SK-N-SH (cell line): Measurements from ENCODE around the gene CPSF6.

ENCODE experiments used
- CHD2 ChIP-seq: fragments of 150-350 bp; IDR thresholded peaks from 2 replicates; pipeline ENCODE4 v1.6.1; 2018; ENCODE audit warnings: low read length; ENCODE audit not compliant: partially characterized antibody
- EP300 ChIP-seq, 2 experiments: IDR thresholded peaks; 2 replicates each; pipeline versions ENCODE4 v1.4.0 to v1.6.1; 2012; ENCODE audit warnings: borderline replicate concordance in 1 of 2, low read depth in 1 of 2, low read length in 1 of 2
- POLR2AphosphoS5 ChIP-seq: IDR thresholded peaks from 2 replicates; pipeline ENCODE4 v1.6.1; 2012; ENCODE audit warnings: low read depth, low read length
- RFX5 ChIP-seq: IDR thresholded peaks from 2 replicates; pipeline ENCODE4 v1.6.1; 2012; ENCODE audit warnings: mild to moderate bottlenecking, improper control_type of control experiment, low read length
- TEAD4 ChIP-seq: IDR thresholded peaks from 2 replicates; pipeline ENCODE4 v1.4.0; 2012; ENCODE audit warnings: mild to moderate bottlenecking, borderline replicate concordance; ENCODE audit not compliant: insufficient read depth
- TF ChIP-seq, protein P1 (sequence below): fragments of 200-600 bp; sonication (generic); IDR thresholded peaks from 2 replicates; pipeline ENCODE4 v1.6.1; 2017; ENCODE audit warnings: antibody characterized with exemption, mild to moderate bottlenecking, moderate library complexity
- TF ChIP-seq, protein P2 (sequence below): IDR thresholded peaks from 2 replicates; pipeline ENCODE4; 2012

DNA sequence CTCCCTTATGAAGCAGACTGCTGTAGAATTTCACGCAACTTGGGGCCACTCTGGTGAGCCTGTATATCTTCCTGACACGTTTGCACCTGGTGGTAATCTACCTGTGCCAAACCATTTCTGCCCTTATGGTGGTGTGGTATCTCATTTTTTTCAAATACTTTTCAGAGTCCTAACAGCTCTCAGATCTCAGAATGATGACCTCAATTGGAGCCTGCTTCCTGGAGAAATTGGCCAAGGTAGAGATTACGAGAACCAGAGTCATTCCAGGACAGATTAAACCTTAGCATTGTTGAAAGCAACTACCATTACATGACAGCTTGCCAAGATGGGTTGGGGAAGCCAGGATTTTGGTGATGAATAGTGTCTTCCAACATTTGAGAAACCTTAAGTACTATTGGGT, 48.2 kb downstream of the CPSF6 start:
- TF ChIP-seq RFX5 (no peak), EP300 (IDR thresholded peaks at IDR 0.05; ENCODE audit: borderline replicate concordance in 1 of 2, low read depth in 1 of 2, low read length in 1 of 2) (no peak), POLR2AphosphoS5 (no peak), TEAD4 (no peak), CHD2 (no peak)
- TF ChIP-seq, protein P1, sequence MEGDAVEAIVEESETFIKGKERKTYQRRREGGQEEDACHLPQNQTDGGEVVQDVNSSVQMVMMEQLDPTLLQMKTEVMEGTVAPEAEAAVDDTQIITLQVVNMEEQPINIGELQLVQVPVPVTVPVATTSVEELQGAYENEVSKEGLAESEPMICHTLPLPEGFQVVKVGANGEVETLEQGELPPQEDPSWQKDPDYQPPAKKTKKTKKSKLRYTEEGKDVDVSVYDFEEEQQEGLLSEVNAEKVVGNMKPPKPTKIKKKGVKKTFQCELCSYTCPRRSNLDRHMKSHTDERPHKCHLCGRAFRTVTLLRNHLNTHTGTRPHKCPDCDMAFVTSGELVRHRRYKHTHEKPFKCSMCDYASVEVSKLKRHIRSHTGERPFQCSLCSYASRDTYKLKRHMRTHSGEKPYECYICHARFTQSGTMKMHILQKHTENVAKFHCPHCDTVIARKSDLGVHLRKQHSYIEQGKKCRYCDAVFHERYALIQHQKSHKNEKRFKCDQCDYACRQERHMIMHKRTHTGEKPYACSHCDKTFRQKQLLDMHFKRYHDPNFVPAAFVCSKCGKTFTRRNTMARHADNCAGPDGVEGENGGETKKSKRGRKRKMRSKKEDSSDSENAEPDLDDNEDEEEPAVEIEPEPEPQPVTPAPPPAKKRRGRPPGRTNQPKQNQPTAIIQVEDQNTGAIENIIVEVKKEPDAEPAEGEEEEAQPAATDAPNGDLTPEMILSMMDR, result no peak
- TF ChIP-seq, protein P2, sequence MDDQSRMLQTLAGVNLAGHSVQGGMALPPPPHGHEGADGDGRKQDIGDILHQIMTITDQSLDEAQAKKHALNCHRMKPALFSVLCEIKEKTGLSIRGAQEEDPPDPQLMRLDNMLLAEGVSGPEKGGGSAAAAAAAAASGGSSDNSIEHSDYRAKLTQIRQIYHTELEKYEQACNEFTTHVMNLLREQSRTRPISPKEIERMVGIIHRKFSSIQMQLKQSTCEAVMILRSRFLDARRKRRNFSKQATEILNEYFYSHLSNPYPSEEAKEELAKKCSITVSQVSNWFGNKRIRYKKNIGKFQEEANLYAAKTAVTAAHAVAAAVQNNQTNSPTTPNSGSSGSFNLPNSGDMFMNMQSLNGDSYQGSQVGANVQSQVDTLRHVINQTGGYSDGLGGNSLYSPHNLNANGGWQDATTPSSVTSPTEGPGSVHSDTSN, result no peak
